SK-N-SH treated with all-trans-retinoic acid at 6 μM for 48 hours (cell line): ENCODE measurements around the gene SNX11.

Source experiments
- ARNTL ChIP-seq: fragments of 450-650 bp; formaldehyde crosslinking; IDR thresholded peaks from 2 replicates; pipeline ENCODE4 v1.5.0; 2020; ENCODE audit warnings: low read depth, mild to moderate bottlenecking, moderate library complexity, borderline replicate concordance
- BACH2 ChIP-seq: fragments of 250-450 bp; sonication (Bioruptor Pico); IDR thresholded peaks from 2 replicates; pipeline ENCODE4 v1.9.0; 2021; ENCODE audit warnings: mild to moderate bottlenecking, borderline replicate concordance
- CREB5 ChIP-seq: fragments of 250-450 bp; sonication (Bioruptor Pico); IDR thresholded peaks from 2 replicates; pipeline ENCODE4 v1.5.1; 2020; ENCODE audit warnings: low read depth, mild to moderate bottlenecking, moderate library complexity
- CSDC2 ChIP-seq: fragments of 250-450 bp; sonication (Bioruptor Pico); IDR thresholded peaks from 2 replicates; pipeline ENCODE4 v1.5.0; 2020; ENCODE audit warnings: mild to moderate bottlenecking, moderate library complexity
- OSR1 ChIP-seq: fragments of 250-450 bp; sonication (Bioruptor Pico); IDR thresholded peaks from 2 replicates; pipeline ENCODE4 v1.8.0; 2022; ENCODE audit warnings: moderate library complexity, mild to moderate bottlenecking, inconsistent platforms
- POU6F1 ChIP-seq: fragments of 250-450 bp; sonication (Bioruptor Pico); IDR thresholded peaks from 2 replicates; pipeline ENCODE4 v1.8.0; 2021; ENCODE audit warnings: low read depth, mild to moderate bottlenecking, moderate library complexity, borderline replicate concordance
- PPARA ChIP-seq: fragments of 250-450 bp; sonication (Bioruptor Pico); IDR thresholded peaks from 2 replicates; pipeline ENCODE4 v1.5.0; 2020; ENCODE audit warnings: mild to moderate bottlenecking, borderline replicate concordance
- RARB ChIP-seq: fragments of 250-450 bp; sonication (Bioruptor Pico); IDR thresholded peaks from 2 replicates; pipeline ENCODE4 v1.8.0; 2021; ENCODE audit warnings: mild to moderate bottlenecking, moderate library complexity
- ZC3H10 ChIP-seq: fragments of 250-450 bp; sonication (Bioruptor Pico); IDR thresholded peaks from 2 replicates; pipeline ENCODE4 v1.5.1; 2021; ENCODE audit warnings: mild to moderate bottlenecking, moderate library complexity
- ZFP3 ChIP-seq: fragments of 250-450 bp; sonication (Bioruptor Pico); IDR thresholded peaks from 2 replicates; pipeline ENCODE4 v1.5.0; 2020; ENCODE audit warnings: mild to moderate bottlenecking, moderate library complexity
- ZFP30 ChIP-seq: fragments of 450-650 bp; formaldehyde crosslinking; IDR thresholded peaks from 2 replicates; pipeline ENCODE4 v1.5.0; 2022; ENCODE audit warnings: mild to moderate bottlenecking, moderate library complexity
- ZNF70 ChIP-seq: fragments of 450-650 bp; formaldehyde crosslinking; IDR thresholded peaks from 2 replicates; pipeline ENCODE4 v1.5.0; 2020; ENCODE audit warnings: mild to moderate bottlenecking, moderate library complexity
- ZNF8 ChIP-seq: fragments of 450-650 bp; formaldehyde crosslinking; IDR thresholded peaks from 2 replicates; pipeline ENCODE4 v1.5.0; 2020; ENCODE audit warnings: mild to moderate bottlenecking, moderate library complexity
- TF ChIP-seq, protein P1 (sequence below): fragments of 250-450 bp; sonication (Bioruptor Pico); IDR thresholded peaks from 2 replicates; pipeline ENCODE4 v1.8.0; 2020; ENCODE audit warnings: mild to moderate bottlenecking, moderate library complexity, borderline replicate concordance

- TF ChIP-seq POU6F1 (no peak), ZNF70 (CRISPR knock-in tag) (no peak), RARB (CRISPR knock-in tag) (no peak), BACH2 (CRISPR knock-in tag) (no peak), PPARA (no peak), ZNF8 (CRISPR knock-in tag) (no peak), ZFP3 (CRISPR knock-in tag) (no peak), OSR1 (CRISPR knock-in tag) (no peak), ARNTL (no peak), ZFP30 (CRISPR knock-in tag) (no peak), CSDC2 (CRISPR knock-in tag) (no peak), CREB5 (CRISPR knock-in tag) (no peak), ZC3H10 (CRISPR knock-in tag) (no peak)
- TF ChIP-seq, protein P1, sequence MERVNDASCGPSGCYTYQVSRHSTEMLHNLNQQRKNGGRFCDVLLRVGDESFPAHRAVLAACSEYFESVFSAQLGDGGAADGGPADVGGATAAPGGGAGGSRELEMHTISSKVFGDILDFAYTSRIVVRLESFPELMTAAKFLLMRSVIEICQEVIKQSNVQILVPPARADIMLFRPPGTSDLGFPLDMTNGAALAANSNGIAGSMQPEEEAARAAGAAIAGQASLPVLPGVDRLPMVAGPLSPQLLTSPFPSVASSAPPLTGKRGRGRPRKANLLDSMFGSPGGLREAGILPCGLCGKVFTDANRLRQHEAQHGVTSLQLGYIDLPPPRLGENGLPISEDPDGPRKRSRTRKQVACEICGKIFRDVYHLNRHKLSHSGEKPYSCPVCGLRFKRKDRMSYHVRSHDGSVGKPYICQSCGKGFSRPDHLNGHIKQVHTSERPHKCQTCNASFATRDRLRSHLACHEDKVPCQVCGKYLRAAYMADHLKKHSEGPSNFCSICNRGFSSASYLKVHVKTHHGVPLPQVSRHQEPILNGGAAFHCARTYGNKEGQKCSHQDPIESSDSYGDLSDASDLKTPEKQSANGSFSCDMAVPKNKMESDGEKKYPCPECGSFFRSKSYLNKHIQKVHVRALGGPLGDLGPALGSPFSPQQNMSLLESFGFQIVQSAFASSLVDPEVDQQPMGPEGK (CRISPR knock-in tag), result no peak
These were observed 45.3 kb upstream of the SNX11 start for GRCh38 chr17:48062273-48062672.
